Stomach (tissue), 4 donors: ENCODE data around the gene RAC2.

Source experiments
- CTCF ChIP-seq, 7 experiments: fragments of 450-650 bp in 4 of 7; fragments of 200-600 bp in 3 of 7; sonication (generic) in 3 of 7; IDR thresholded peaks; one replicate each; pipeline ENCODE4 v1.5.1; 2016 to 2019; ENCODE audit warnings: antibody characterized with exemption in 7 of 7, control low read depth in 2 of 7, mild to moderate bottlenecking in 1 of 7
- POLR2AphosphoS5 ChIP-seq, 3 donors: sonication (generic); formaldehyde crosslinking; IDR thresholded peaks; one replicate each; pipeline ENCODE4 v1.6.1; 2016; ENCODE audit warnings: antibody characterized with exemption in 3 of 3

- TF ChIP-seq POLR2AphosphoS5 (IDR thresholded peaks at IDR 0.05), result no peak
- TF ChIP-seq CTCF (IDR thresholded peaks at IDR 0.05), result no peak
Measured at GRCh38 chr22:37284126-37284804, 40.2 kb upstream of the RAC2 start.
